ENCODE measurements around the gene SPRYD4. TPM values are rescaled to one million over a fixed set of nuclear protein-coding genes. Genes with fewer than 3 reads are reported as not detected.
"Not testable (repeated sequence)": the region's sequence is repeated elsewhere in the genome, so short reads cannot be mapped to it uniquely, and the experiment has no call there.

SPRYD4 gene
- total RNA-seq, 1 experiment from 2014 or later, result 3.4 TPM

DNA sequence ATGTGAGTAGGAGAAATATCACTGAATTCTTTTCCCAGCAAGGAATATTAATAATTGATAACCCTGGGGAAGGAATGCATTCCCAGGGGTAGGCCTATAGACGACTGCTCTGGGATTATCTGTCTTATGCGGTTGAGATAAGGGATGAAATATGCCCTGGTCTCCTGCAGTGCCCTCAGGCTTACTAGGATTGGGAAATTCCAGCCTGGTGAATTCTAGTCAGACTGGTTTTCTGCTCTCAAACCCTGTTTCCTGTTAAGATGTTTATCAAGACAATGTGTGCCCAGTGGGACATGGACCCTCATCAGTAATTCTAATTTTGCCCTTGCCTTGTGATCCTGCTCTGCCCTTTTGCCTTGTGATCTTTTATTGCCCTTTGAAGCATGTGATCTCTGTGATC is 25.2 kb upstream of the SPRYD4 start:
- not testable (repeated sequence) for H3K9me2 ChIP-seq (replicated peaks; ENCODE audit: insufficient read depth, low read length); H3K36me3 ChIP-seq (ENCODE audit: insufficient read depth, low read length); H3K9me3 ChIP-seq (ENCODE audit: low read length); H3K4me1 ChIP-seq (ENCODE audit: low read length); H4K20me1 ChIP-seq (ENCODE audit: insufficient read depth, low read depth, low read length); H3K4me2 ChIP-seq (ENCODE audit: low read depth, low read length, poor library complexity, severe bottlenecking); DNase-seq; H3K9ac ChIP-seq (ENCODE audit: low read length); H3K27ac ChIP-seq (ENCODE audit: low read length); H2AFZ ChIP-seq (ENCODE audit: low read length); H3K4me3 ChIP-seq (ENCODE audit: low read length); H3K27me3 ChIP-seq (ENCODE audit: low read length)
- H3K79me2 ChIP-seq (ENCODE audit: low read length), result peaks cover 79% of the 10 kb centered on the region

DNA sequence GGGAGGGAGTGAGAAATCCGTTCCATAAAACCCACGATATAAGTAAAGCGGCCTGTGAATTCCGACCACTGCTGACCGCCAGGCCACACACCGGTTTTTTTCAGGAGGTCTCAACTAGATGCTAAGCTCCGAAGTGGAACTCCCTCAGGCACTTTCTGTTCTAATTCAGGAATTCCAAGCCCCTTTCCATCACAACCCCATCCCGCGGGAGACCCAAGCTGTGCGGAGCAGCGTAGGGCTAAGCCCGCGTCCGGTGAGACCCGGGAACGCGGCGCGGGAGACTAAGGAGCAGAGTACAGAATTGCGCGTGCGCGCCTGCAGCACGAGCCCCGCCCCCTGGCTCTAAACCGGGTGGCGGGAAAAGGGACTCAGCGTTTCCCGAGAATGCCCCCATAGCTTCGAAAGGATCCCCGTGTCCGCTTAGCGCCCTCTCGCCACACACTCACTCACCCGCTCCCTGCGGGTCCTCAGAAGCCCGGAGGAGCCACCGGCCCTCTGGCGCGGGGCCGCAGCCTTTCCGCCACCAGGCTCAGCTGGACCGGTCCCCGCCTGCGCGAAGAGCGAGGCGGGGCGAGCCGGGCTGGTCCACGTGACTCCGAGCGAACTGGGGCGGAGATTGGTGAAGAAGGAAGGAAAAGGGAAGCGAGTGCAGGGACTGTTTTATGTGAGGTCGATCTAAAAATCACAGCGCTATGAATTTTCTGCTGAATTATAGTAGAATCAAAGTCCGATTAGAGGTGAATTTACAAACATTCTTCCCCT is 19.3 kb upstream of the SPRYD4 start, which contains the start of gene TIMELESS:
Gene TIMELESS (minus strand): TSS at position 567 of the 762 bp plus-strand sequence. CDS start 15,256 bp downstream, outside the sequence.
- Histone ChIP-seq H3K9me2 (replicated peaks; ENCODE audit: insufficient read depth, low read length) (no peaks in the 10 kb centered on the region), H3K36me3 (ENCODE audit: insufficient read depth, low read length) (no peaks in the 10 kb centered on the region), H3K4me2 (ENCODE audit: low read depth, low read length, poor library complexity, severe bottlenecking) (peak within 1 kb of the TSS; percentile 85), H4K20me1 (ENCODE audit: insufficient read depth, low read depth, low read length) (no peaks in the 10 kb centered on the region), H3K79me2 (ENCODE audit: low read length) (peaks cover 34% of the 10 kb centered on the region), H3K27me3 (ENCODE audit: low read length) (no peaks in the 10 kb centered on the region), H3K9me3 (ENCODE audit: low read length) (no peaks in the 10 kb centered on the region), H3K4me3 (ENCODE audit: low read length) (peak within 1 kb of the TSS; percentile 80), H3K9ac (ENCODE audit: low read length) (peak within 1 kb of the TSS; percentile 86), H2AFZ (ENCODE audit: low read length) (peak within 1 kb of the TSS; percentile 27; the same call in 1 of the 2 replicates), H3K4me1 (ENCODE audit: low read length) (peaks cover 19% of the 10 kb centered on the region), H3K27ac (ENCODE audit: low read length) (peak within 1 kb of the TSS; percentile 75)
- DNase-seq, result peak; percentile 96

DNA sequence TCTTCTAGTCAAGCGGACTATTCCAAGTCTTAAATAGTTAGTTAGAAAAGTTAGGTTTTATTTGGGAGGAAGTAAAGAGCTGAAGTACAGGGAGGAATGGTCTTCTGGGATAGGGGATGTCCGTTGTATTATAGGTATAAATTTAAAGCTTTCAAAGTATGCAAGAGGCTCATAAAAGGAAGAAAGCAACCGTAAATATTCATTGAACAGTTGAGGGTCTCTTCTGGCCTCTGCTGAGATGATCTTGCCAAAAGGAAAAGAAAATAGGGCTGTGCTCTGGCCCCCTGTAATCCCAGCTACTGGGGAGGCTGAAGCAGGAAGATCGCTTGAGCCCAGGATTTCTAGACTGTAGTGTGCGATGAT is 18.8 kb upstream of the SPRYD4 start:
- H4K20me1 ChIP-seq (ENCODE audit: insufficient read depth, low read depth, low read length), result no peaks in the 10 kb centered on the region

DNA sequence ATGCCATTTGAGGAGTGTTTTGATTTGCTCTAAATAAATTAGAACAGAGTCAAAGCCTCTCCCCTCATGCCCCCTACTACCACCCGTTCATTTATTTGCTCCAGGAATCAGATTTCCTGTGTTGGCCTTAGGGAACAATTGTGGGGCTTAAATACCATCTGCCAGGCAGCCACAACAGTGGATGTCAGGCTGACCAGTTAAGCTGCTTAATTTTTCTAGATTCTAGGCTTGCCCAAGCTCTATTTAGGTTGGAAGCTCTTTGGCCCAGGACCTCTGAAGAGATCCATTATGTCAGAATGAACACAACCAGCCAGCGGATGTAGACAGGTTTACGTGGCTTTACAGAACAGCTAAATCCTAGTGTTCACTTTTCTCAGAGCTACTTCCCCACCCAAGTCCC is 18.1 kb upstream of the SPRYD4 start:
- Histone ChIP-seq H3K4me2 (ENCODE audit: low read depth, low read length, poor library complexity, severe bottlenecking) (peak overlapping the region; percentile 85), H3K9me2 (replicated peaks; ENCODE audit: insufficient read depth, low read length) (no peaks in the 10 kb centered on the region), H3K79me2 (ENCODE audit: low read length) (peaks cover 24% of the 10 kb centered on the region), H3K4me3 (ENCODE audit: low read length) (peak overlapping the region; percentile 80; the same call in 1 of the 2 replicates), H3K9ac (ENCODE audit: low read length) (peak overlapping the region; percentile 86; the same call in 1 of the 2 replicates), H3K36me3 (ENCODE audit: insufficient read depth, low read length) (no peaks in the 10 kb centered on the region), H3K27ac (ENCODE audit: low read length) (no peak overlapping the region), H3K4me1 (ENCODE audit: low read length) (peaks cover 19% of the 10 kb centered on the region), H2AFZ (ENCODE audit: low read length) (no peak overlapping the region), H3K9me3 (ENCODE audit: low read length) (no peaks in the 10 kb centered on the region), H3K27me3 (ENCODE audit: low read length) (no peaks in the 10 kb centered on the region), H4K20me1 (ENCODE audit: insufficient read depth, low read depth, low read length) (no peaks in the 10 kb centered on the region)
- no peak for DNase-seq

More for the DNA sequence above, 18.8 kb upstream of the SPRYD4 start:
- DNase-seq, result no peak
- Histone ChIP-seq H2AFZ (ENCODE audit: low read length) (no peak overlapping the region; the same call in 1 of the 2 replicates), H3K4me1 (ENCODE audit: low read length) (peaks cover 19% of the 10 kb centered on the region), H3K9ac (ENCODE audit: low read length) (peak overlapping the region; percentile 86), H3K9me3 (ENCODE audit: low read length) (no peaks in the 10 kb centered on the region), H3K9me2 (replicated peaks; ENCODE audit: insufficient read depth, low read length) (no peaks in the 10 kb centered on the region), H3K27ac (ENCODE audit: low read length) (peak overlapping the region; percentile 75; the same call in 1 of the 2 replicates), H3K79me2 (ENCODE audit: low read length) (peaks cover 28% of the 10 kb centered on the region), H3K4me3 (ENCODE audit: low read length) (peak overlapping the region; percentile 80), H3K27me3 (ENCODE audit: low read length) (no peaks in the 10 kb centered on the region), H3K36me3 (ENCODE audit: insufficient read depth, low read length) (no peaks in the 10 kb centered on the region), H3K4me2 (ENCODE audit: low read depth, low read length, poor library complexity, severe bottlenecking) (peak overlapping the region; percentile 85)

DNA sequence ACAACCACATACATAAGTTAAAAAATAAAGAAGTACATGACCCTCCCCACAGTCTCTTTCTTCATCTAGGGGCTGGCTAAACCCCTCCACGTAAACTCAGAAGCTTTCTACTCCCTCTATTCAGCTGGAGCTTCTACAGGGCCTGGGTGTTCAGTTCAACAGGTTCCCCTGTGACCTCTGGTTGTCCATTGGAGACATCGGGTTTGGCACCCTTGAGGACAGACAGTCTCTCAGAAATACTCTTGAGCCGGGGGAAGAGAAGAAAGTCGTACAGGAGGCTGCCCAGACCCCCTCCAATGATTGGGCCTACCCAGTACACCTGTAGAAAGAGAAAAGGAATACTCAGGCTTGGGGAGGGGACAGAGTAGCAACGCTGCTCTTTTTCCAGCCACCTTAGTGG is 17.2 kb upstream of the SPRYD4 start:
- no peak overlapping the region for H3K9ac ChIP-seq (ENCODE audit: low read length)

DNA sequence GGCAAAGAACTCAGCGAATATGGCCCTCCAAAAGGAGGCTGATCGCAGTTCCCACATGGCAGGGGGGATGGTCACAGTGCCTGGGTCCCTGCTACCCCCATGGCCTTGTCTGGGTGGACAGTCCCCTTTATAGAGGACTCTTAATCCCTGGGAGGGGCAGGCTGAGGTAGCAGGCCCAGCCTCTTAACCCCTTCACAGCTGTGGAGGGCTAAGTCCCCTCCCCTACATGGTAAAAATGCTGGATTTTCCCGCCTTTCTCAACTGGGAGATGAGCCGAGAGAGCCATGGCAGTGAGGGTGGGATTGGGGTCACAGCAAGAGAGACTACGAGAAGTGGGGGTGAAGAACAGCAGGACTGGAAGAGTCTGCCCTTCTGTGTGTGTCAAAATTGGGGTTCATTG is 13.8 kb upstream of the SPRYD4 start, which contains the start of gene MIP:
Gene MIP (minus strand): TSS at position 101 of the 400 bp plus-strand sequence. CDS start 44 bp downstream, at position 57.
- no peak within 1 kb of the TSS for H3K4me2 ChIP-seq (ENCODE audit: low read depth, low read length, poor library complexity, severe bottlenecking)
- no peak within 1 kb of the TSS for H2AFZ ChIP-seq (ENCODE audit: low read length)
- H3K79me2 ChIP-seq (ENCODE audit: low read length), result no peaks in the 10 kb centered on the region
- no peaks in the 10 kb centered on the region for H3K9me3 ChIP-seq (ENCODE audit: low read length)
- H3K9me2 ChIP-seq (replicated peaks; ENCODE audit: insufficient read depth, low read length), result no peaks in the 10 kb centered on the region
- H3K4me3 ChIP-seq (ENCODE audit: low read length), result no peak within 1 kb of the TSS
- no peaks in the 10 kb centered on the region for H3K36me3 ChIP-seq (ENCODE audit: insufficient read depth, low read length)
- H3K9ac ChIP-seq (ENCODE audit: low read length), result no peak within 1 kb of the TSS
- no peak for DNase-seq
- H4K20me1 ChIP-seq (ENCODE audit: insufficient read depth, low read depth, low read length), result no peaks in the 10 kb centered on the region
- no peak within 1 kb of the TSS for H3K27ac ChIP-seq (ENCODE audit: low read length)
- H3K27me3 ChIP-seq (ENCODE audit: low read length), result no peaks in the 10 kb centered on the region
- peaks cover 7% of the 10 kb centered on the region for H3K4me1 ChIP-seq (ENCODE audit: low read length)

More for the DNA sequence above, 17.2 kb upstream of the SPRYD4 start:
- Histone ChIP-seq H3K9me3 (ENCODE audit: low read length) (no peaks in the 10 kb centered on the region), H3K4me3 (ENCODE audit: low read length) (no peak overlapping the region), H2AFZ (ENCODE audit: low read length) (no peak overlapping the region), H3K36me3 (ENCODE audit: insufficient read depth, low read length) (no peaks in the 10 kb centered on the region), H3K4me2 (ENCODE audit: low read depth, low read length, poor library complexity, severe bottlenecking) (no peak overlapping the region), H3K27me3 (ENCODE audit: low read length) (no peaks in the 10 kb centered on the region), H3K9me2 (replicated peaks; ENCODE audit: insufficient read depth, low read length) (no peaks in the 10 kb centered on the region), H4K20me1 (ENCODE audit: insufficient read depth, low read depth, low read length) (no peaks in the 10 kb centered on the region), H3K27ac (ENCODE audit: low read length) (no peak overlapping the region), H3K4me1 (ENCODE audit: low read length) (peaks cover 19% of the 10 kb centered on the region), H3K79me2 (ENCODE audit: low read length) (peaks cover 20% of the 10 kb centered on the region)
- DNase-seq, result no peak

DNA sequence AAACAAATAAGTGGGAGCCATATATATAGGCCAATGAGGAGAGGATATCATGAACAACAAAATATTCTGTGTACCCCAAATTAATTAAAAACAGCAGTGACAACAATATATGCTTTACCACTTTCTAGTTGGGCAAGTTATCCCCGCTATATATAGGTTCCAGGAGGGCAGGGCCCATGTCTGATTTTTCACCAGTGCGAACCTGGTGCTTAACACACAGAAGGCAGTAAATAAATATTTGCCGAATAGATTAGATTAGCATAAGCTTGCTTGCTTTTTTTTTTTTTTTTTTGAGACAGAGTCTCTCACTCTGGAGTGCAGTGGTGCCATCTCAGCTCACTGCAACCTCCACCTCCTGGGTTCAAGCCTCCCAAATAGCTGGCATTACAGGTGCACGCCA is 10.6 kb upstream of the SPRYD4 start:
- Histone ChIP-seq H3K4me1 (ENCODE audit: low read length) (peaks cover 9% of the 10 kb centered on the region), H3K9ac (ENCODE audit: low read length) (no peak overlapping the region), H3K4me3 (ENCODE audit: low read length) (no peak overlapping the region), H4K20me1 (ENCODE audit: insufficient read depth, low read depth, low read length) (no peaks in the 10 kb centered on the region), H3K27ac (ENCODE audit: low read length) (no peak overlapping the region), H3K4me2 (ENCODE audit: low read depth, low read length, poor library complexity, severe bottlenecking) (no peak overlapping the region), H2AFZ (ENCODE audit: low read length) (no peak overlapping the region), H3K36me3 (ENCODE audit: insufficient read depth, low read length) (no peaks in the 10 kb centered on the region), H3K9me3 (ENCODE audit: low read length) (no peaks in the 10 kb centered on the region), H3K27me3 (ENCODE audit: low read length) (no peaks in the 10 kb centered on the region), H3K9me2 (replicated peaks; ENCODE audit: insufficient read depth, low read length) (no peaks in the 10 kb centered on the region), H3K79me2 (ENCODE audit: low read length) (no peaks in the 10 kb centered on the region)
- DNase-seq, result no peak

DNA sequence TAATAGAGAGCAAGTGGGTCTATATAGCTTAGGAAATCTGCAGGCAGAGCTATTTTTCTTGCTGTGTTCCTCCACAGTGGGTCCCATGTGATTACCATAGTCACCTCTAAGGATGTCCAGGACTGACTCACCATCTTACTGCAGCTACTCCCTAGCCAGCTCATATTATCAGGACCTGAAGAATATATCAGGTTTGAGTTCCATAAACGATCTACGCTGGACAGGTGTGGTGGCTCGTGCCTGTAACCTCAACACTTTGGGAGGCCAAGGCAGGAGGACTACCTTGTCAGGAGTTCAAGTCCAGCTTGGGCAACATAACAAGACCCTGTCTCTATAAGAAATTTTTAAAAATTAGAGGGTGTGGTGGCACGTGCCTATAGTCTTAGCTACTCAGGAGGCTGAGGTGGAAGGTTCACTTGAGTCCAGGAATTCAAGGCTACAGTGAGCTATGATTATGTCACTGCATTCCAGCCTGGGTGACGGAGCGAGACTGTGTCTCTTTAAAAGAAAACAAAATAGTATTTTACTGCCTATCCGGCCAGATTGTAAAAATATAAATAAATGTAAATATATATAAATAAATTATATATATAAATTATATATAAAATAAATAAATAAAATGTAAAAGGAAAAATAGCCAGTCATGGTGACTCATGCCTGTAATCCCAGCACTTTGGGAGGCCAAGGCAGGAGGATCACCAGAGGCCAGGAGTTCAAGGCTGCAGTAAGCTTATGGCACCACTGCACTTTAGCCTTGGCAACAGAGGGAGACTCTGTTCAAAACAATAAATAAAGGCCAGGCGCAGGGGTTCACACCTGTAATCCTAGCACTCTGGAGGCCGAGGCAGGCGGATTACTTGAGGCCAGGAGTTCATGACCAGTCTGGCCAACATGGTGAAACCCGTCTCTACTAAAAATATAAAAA is 6.9 kb upstream of the SPRYD4 start:
- Histone ChIP-seq H3K4me2 (ENCODE audit: low read depth, low read length, poor library complexity, severe bottlenecking) (no peak overlapping the region), H3K9me2 (replicated peaks; ENCODE audit: insufficient read depth, low read length) (no peaks in the 10 kb centered on the region), H3K9me3 (ENCODE audit: low read length) (no peaks in the 10 kb centered on the region), H4K20me1 (ENCODE audit: insufficient read depth, low read depth, low read length) (no peaks in the 10 kb centered on the region), H3K4me1 (ENCODE audit: low read length) (peaks cover 13% of the 10 kb centered on the region), H3K27ac (ENCODE audit: low read length) (no peak overlapping the region), H3K4me3 (ENCODE audit: low read length) (no peak overlapping the region), H3K27me3 (ENCODE audit: low read length) (no peaks in the 10 kb centered on the region), H2AFZ (ENCODE audit: low read length) (no peak overlapping the region), H3K36me3 (ENCODE audit: insufficient read depth, low read length) (no peaks in the 10 kb centered on the region), H3K9ac (ENCODE audit: low read length) (no peak overlapping the region), H3K79me2 (ENCODE audit: low read length) (no peaks in the 10 kb centered on the region)
- DNase-seq, result no peak
